GM18507 (cell line): ENCODE data around the gene S1PR4.
"Not testable (repeated sequence)": the region's sequence is repeated elsewhere in the genome, so short reads cannot be mapped to it uniquely, and the experiment has no call there.

ENCODE experiments used
- DNase-seq: peaks from one replicate; pipeline ENCODE4 v3.0.0; 2011; ENCODE audit warnings: low read depth; ENCODE audit not compliant: insufficient read length; ENCODE audit errors: extremely low spot score
- FAIRE-seq: peaks from 2 replicates; lab custom pipeline; 2011; peaks lifted over from hg19 to GRCh38; lab: Jason Lieb, UNC

Gene S1PR4

DNA sequence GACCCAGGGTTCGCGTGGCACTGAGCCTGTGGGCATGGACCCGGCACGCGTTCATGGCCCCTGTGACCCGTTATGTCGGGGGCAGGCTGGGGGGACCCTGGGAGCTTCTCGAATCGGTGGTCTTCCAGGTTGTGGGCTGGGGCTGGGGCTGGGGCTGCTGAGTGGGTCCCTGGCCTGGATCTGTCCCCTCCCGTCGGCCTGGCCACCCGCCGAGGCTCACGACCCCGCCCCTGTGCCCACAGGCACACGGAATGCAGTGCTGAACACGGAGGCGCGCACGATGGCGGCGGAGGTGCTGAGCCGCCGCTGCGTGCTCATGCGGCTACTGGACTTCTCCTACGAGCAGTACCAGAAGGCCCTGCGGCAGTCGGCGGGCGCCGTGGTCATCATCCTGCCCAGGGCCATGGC lies 13.7 kb downstream of the S1PR4 start:
- DNase-seq: no peak
- FAIRE-seq: no peak

DNA sequence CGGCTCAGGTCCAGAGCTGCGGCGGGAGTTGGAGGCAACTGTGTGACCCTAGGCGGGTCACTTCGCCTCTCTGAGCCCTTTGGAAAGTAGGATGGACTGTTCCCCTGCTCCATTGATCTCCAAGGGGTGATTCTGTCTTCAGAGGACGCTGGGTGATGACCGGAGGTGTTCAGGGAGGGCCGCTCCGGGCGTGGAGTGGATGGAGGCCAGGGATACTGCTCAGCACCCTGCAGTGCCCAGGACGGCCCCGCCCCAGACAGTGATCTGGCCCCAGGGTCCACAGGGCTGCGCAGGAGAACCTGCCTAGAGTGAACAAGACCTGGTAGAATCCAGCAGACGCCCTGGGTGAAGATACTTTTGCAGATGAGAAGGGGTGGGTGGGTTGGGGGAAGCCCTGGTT lies 14.1 kb downstream of the S1PR4 start:
- DNase-seq: no peak

DNA sequence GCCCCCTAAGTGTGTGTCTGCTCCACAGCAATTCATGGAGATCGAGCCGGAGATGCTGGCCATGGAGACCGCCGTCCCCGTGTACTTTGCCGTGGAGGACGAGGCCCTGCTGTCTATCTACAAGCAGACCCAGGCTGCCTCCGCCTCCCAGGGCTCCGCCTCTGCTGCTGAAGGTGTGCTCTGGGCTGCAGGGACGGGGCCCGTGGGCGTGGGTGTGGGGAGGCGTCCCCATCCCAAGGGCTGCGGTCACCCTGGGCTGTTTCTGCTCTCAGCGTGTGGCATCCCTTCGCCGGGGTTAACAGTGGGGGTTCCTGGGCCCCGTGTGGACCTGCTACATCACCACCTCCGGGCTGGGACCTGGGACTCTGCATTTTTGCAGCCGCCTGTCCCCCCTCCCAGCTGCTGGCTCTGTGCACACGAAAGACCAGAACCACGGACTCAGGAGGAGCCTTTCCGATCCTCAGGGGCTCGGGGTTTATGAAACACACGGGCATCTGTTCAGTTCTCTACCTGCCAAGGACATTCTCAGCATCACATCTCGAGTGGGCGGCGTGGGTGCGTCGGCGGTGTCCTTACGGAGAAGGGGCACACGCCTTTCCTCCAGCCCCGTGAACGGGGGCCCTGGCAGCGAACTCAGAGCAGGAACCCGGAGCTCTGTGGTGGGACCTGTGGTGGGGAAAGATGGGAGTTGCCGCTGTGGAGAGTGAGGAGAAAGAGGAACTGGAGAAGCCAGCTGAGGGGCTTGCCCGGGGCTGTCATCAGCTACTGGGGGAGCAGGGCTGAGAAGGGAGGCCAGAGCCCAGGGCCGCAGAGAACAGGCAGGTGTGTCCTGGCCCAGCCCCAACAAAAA lies 14.9 kb downstream of the S1PR4 start:
- DNase-seq (no peak), FAIRE-seq (no peak)

More for the DNA sequence above, 14.1 kb downstream of the S1PR4 start:
- no peak for FAIRE-seq

DNA sequence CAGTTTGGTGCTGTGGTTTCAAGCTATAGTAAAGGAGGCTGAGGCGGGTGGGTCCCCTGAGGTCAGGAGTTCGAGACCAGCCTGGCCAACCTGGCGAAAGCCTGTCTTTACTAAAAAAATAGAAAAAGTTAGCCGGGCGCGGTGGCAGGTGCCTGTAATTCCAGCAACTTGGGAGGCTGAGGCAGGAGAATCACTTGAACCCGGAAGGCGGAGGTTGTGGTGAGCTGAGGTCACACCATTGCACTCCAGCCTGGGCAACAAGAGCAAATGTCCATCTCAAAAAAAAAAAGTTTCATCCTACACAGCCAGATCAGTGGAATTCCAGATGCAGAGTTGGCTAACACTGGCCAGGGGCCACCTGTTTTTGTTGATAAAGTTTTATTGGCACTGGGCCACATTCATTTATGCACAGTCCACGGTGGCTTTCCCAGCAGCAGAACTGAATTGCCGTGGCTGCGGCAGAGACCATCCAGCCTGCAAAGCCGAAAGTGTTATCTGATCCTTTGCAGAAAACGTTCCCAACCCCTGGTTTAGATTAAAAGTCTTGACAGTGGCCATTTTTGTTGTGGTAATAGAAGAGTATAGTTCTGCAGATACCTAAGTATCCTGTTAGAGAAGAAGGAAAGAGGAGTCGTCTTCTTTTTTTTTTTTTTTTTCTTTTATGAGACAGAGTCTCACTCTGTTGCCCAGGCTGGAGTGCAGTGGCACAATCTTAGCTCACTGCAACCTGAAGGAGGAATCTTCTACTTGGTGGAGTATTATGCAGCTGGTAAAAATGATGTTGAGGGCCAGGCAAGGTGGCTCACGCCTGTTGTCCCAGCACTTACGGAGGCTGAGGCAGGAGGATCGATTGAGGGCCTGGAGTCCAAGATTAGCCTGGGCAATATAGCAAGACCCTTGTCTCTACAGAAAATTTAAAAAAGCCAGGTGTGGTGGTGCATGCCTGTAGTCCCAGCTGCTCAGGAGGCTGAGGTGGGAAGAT lies 15.8 kb downstream of the S1PR4 start:
- FAIRE-seq: no peak
- DNase-seq: no peak

DNA sequence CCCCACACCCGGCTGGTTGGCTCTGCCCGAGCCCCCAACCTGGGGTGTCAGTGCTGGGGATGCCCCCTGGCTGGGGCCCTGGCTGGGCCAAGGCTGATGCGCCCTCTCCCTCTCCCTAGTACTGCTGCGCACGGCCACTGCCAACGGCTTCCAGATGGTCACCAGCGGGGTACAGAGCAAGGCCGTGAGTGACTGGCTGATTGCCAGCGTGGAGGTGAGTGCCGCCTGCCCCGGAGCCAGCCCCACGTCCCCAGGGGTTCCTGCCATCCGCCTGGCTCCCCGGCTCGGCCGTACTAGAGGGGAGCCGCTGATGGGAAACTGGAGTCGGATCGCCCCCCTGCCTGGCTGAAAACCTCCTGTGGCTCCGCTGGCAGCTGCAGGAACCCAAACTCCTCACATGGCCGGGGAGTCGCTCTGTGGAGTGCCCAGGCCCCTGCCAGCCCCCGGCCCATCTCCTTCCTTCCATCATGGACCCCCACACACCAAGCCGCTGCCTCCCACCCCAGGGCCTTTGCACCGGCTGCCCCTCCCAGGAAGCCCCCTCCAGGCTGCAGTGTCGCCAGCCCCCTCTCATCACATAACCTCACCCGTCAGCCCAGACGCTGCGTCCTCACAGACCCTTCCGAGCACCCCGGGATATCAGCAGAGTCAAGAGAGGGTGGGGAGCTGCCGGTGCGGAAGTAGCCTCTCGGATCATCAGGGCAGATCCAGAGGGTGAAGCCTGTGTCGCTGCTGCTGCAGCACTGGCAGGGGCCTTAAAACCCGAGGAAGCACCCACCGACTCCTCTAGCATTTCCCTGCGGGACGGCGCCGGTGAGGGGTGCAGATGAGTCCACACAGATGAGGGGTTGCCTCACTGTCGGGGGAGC lies 17.7 kb downstream of the S1PR4 start:
- no peak for FAIRE-seq
- no peak for DNase-seq

DNA sequence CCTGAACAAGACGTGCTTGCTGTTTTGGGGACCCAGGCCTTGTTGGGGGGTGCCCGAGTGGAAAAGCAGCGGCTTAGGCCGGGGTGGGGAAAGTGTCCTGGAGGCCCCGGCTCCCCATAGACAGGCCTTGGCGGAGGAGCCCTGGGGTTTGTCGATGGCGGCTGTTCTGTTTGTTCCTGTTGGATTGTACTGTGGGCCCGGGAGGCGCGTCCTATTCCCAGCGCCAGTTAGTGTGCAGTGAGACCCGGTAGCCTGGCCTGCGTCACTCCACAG lies 18.3 kb downstream of the S1PR4 start:
- DNase-seq: no peak
- FAIRE-seq: no peak

DNA sequence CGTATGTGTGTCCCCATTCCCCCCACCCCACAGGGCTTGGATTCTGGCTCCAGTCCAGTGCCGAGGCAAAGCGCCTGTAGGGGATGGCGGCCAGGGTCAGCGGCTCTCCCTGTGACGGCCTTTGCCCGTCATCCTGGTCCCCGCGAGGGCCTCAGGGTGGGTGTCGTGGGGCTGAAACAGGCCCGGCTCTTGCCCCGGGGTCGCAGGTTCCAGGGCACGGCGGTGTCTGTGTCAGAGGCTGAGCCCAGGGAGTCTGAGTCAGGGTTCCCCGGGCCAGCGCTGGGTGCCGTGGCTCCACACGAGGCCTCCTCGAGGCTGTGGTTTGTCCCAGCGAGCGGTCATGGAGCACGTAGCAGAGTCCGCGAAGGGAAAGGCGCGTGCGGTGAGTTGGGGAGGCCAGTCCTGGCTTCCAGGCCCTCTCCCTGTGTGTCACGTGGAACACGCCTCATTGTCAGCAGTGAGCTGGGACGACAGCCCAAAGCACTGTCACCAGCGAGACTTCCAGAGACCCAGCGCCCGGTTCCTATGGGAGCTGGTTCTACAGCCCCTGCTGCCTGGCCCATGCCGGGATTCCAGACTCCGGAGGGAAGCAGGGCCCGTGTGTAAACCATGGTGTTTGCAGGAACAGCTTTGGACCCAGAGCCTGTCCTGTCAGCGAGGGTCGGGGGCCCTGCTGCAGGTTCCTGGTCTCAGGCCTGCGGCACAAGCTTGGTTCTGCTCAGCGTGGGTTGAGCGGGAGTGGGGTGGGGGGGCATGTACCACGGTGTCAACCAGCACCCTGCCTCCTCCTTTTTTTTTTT lies 20.5 kb downstream of the S1PR4 start:
- FAIRE-seq: no peak
- DNase-seq: no peak

DNA sequence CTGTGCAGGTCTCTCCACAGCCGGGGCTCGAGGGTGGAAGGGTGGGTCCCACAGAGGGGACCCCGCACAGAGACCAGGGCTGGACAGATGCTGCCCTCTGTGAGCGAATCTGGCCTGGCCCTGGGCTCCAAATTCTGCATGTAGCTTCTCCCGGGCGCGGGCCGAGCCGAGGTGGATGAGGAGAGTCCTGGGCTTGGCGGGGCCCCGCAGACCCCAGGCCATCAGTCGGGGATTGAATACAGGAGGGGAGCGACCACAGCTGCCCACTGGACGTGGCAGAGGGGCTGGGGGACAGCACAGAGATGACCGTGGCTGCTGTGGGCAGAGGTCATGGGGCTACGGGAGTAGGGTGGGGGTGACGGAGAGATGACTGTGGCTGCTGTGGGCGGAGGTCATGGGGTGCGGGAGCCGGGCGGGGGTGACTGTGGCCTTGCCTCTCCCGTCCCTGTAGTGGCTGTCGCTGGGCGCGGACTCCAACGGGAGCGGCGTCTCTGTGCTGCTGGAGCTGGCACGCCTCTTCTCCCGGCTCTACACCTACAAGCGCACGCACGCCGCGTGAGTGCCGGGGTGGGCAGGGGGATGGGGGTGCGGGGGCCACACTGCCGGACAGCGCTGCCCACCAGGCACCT lies 22.6 kb downstream of the S1PR4 start:
- DNase-seq: no peak
- no peak for FAIRE-seq

DNA sequence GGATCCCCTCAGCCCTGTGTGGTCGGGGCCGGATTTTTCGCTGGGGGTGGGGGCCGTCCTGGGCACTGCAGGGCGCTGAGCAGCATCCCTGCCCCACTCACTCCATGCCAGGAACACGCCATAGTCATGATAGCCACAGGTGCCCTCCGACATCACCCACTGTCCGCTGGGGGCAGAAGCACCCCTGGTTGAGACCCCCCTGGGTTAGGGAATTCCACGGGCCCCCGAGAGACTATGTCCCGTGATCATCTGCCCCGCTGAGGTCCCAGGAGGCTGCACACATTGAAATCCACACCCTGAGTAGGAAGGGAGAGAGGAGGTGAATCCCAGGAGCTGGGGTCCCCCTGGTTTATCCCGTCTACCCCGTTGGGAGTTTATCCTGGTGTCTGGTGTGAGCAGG lies 23.3 kb downstream of the S1PR4 start:
- FAIRE-seq (no peak), DNase-seq (no peak)

DNA sequence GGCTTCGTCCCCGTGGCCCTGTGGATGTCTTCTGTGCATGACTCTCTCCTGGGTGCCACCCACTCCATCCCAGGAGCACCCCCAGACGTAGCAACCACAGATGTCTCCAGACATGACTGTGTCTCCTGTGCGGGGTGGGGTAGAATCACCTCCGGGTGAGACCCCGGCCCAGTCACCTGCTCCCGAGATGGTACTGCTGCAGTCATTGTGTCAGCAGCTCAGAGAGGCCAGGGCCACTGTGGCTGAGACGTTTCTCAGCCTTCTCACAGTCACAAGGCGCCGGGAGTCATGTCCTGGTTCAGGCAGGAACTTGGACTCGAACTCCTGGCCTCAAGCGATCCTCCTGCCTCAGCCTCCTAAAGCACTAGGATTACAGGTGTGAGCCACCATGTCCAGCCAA lies 23.8 kb downstream of the S1PR4 start:
- DNase-seq (no peak), FAIRE-seq (no peak)

DNA sequence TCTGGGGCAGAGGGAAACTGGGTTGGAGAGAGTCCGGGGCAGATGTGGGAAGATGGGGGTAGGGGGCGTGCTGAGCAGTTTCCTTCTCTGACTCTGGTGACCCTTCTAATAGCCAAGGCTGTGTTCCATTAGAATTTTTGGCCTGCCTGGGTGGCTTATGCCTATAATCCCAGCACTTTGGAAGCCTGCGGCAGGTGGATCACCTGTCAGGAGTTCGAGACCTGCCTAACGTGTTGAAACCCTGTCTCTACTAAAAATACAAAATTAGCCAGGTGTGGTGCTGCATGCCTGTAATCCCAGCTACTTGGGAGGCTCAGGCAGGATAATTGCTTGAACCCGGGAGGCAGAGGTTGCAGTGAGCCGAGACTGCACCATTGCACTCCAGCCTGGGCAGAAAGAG lies 24.3 kb downstream of the S1PR4 start:
- FAIRE-seq, DNase-seq: not testable (repeated sequence)

DNA sequence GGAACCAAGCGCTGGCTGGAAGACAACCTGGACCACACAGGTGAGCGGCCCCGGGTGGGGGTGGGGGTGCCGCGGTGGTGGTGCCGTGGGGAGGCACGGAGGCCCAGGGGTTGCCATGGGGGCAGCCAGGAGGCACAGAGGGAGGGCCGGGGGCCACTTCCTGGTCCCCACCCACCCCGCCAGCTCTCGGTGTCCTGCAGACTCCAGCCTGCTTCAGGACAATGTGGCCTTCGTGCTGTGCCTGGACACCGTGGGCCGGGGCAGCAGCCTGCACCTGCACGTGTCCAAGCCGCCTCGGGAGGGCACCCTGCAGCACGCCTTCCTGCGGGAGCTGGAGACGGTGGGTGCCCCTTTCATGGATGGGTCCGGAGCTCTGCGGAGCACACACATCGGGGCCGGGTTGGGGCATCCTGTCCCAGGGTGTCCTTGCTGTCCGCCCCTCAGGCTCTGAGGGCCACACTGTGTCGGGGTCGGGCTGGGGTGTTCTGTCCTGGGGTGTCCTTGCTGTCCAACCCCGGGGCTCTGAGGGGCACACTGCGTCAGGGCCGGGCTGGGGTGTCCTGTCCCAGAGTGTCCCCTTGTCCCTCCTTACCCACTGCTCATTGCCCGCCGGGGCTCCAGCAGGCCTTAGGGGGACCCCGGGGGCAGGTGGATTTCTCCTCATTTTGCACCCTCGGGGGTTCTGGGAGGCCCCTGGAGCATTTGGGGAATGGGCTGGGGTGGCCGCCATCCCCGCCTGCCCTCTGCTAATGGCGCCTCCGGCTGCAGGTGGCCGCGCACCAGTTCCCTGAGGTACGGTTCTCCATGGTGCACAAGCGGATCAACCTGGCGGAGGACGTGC lies 25.5 kb downstream of the S1PR4 start:
- no peak for FAIRE-seq
- DNase-seq: no peak

DNA sequence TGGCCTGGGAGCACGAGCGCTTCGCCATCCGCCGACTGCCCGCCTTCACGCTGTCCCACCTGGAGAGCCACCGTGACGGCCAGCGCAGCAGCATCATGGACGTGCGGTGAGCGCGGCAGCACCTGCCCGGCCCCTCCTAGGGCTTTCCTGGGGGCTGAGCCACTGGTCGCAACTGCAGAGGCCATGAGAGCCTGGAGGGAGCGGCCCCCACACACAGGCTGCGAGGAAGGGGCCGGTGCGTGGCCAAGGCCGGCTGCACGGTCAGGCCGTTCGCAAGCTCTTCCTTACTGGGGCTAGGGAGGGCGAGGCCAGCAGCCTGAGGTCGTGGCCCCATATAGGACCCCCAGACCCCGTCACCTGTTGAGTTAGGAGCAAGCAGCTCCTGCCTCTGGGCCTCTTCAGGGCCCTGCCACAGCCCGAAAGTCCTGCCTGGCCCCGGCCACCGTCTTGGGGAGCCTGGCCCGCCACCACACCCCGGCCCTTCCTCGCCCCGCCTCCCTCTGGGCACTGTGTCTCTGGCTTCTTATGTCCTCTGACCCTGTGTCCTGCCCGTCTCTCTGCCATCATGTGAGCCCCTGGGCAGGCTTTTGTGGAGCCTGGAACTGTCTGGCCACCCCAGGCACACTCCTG lies 26.2 kb downstream of the S1PR4 start:
- no peak for FAIRE-seq

DNA sequence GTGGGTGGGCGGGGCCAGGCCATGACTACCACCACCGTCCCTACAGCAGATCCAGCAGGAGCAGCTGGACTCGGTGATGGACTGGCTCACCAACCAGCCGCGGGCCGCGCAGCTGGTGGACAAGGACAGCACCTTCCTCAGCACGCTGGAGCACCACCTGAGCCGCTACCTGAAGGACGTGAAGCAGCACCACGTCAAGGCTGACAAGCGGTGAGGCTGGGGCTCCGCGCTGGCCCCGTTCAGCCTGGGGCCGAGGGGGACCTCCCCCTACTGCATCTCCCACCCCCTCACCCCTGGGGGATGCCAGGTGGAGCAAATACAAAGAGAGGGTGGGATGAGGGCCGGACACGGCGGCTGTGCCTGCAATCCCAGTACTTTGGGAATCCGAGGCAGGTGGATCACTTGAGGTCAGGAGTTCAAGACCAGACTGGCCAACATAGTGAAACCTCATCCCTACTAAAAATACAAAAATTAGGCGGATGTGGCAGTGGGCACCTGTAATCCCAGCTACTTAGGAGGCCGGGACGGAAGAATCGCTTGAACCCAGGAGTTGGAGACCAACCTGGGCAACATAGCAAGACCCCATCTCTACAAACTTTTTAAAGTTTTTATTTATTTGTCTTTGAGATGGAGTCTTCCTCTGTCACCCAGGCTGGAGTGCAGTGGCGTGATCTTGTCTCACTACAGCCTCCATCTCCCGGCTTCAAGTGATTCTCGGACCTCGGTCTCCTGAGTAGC lies 27.8 kb downstream of the S1PR4 start:
- FAIRE-seq (no peak), DNase-seq (no peak)

More for the DNA sequence above, 26.2 kb downstream of the S1PR4 start:
- DNase-seq: no peak

DNA sequence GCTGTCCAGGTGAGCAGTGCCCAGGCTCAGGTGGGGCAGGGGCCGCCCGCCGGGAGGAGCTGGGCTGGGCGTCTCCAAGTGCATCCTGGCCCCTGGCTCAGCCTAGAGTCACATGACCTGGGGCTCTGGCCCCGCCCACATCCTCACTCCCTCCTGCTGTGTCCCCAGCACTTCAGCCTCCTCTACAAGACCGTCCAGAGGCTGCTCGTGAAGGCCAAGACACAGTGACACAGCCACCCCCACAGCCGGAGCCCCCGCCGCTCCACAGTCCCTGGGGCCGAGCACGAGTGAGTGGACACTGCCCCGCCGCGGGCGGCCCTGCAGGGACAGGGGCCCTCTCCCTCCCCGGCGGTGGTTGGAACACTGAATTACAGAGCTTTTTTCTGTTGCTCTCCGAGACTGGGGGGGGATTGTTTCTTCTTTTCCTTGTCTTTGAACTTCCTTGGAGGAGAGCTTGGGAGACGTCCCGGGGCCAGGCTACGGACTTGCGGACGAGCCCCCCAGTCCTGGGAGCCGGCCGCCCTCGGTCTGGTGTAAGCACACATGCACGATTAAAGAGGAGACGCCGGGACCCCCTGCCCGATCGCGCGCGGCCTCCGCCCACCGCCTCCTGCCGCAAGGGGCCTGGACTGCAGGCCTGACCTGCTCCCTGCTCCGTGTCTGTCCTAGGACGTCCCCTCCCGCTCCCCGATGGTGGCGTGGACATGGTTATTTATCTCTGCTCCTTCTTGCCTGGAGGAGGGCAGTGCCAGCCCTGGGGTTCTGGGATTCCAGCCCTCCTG lies 29.1 kb downstream of the S1PR4 start:
- FAIRE-seq (no peak), DNase-seq (no peak)
